GM12801 (cell line): Measurements from ENCODE around the gene GZMA.

Experiments
- TF ChIP-seq, protein P1 (sequence below): IDR thresholded peaks from one replicate; pipeline ENCODE4 v1.5.1; 2011; ENCODE audit warnings: control low read depth; ENCODE audit not compliant: insufficient read length; ENCODE audit errors: extremely low read depth

Gene GZMA

DNA sequence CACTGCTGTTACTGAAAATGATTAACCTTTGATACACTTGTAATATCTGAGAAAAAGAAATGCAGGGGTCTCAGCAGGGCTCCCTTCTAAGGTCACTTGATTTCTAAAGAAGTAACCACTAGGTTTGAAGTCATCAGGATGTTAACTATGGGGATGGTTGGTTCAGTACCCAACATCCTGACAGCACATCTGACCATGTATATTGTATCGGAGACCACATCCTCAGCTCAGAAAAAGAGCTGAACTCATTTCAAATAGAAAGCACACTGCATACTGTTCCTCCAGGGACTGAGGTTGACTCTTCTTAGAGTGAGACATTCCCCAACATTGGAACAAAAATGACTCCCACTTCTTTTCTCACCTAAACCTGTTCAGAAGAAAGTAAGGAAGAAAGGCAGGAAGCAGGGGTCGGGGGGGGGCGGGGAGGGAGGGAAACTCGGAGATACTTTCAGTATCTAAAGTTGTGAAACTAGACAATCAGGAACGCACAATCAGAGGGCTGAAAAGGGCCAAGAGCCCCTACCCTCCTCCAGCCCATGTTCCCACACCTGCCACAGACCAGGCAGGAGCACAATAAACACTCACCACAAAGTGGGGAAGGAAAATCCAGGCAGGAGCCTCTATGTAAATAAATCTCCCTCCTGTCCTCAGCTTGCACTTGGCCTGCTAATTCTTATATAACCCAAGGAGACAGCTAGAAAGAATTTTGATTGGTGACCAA lies 730 bp upstream of the GZMA start:
- TF ChIP-seq, protein P1, sequence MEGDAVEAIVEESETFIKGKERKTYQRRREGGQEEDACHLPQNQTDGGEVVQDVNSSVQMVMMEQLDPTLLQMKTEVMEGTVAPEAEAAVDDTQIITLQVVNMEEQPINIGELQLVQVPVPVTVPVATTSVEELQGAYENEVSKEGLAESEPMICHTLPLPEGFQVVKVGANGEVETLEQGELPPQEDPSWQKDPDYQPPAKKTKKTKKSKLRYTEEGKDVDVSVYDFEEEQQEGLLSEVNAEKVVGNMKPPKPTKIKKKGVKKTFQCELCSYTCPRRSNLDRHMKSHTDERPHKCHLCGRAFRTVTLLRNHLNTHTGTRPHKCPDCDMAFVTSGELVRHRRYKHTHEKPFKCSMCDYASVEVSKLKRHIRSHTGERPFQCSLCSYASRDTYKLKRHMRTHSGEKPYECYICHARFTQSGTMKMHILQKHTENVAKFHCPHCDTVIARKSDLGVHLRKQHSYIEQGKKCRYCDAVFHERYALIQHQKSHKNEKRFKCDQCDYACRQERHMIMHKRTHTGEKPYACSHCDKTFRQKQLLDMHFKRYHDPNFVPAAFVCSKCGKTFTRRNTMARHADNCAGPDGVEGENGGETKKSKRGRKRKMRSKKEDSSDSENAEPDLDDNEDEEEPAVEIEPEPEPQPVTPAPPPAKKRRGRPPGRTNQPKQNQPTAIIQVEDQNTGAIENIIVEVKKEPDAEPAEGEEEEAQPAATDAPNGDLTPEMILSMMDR = no peak

DNA sequence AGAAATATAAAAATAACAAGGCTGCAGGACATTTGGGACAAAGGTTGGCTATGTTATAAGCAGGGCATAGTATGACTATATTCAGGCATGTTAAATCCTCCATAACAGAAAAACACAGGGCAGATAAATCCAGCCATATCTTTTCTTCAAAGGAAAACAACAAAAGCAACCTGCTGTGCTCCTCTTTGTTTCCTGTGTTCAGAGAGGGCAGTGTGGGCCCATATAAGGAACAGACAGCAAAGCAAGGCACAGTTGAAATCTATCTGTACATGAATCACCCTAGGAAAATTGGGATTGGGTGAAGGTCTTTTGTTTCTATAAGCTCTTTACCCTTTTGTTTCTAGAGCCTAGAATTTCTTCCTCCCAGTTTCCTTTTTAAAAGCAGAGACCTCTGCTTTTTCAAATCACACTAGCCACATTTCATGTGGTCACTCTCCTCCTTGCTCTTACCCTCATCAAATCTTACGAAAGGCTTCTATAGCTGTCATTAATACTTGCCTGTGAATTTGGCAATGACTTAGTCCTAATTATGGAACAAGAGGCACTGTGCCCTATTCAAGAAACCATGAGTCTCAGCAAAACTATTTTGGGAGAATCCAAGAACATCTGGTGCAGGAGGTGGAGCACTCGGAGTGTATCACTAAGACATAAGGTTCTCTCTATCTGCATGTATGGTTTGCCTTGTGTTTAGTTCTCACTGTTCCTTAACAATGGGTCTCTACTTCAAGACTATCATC lies 1.8 kb downstream of the GZMA start:
- TF ChIP-seq, protein P1 = no peak

- TF ChIP-seq, protein P1 = no peak
Measured at GRCh38 chr5:55104946-55105701, 2.7 kb downstream of the GZMA start.

- TF ChIP-seq, protein P1 = no peak
Measured at GRCh38 chr5:55108661-55109060, 6.2 kb downstream of the GZMA start.

GRCh38 chr5:55110217-55110616 lies 7.8 kb downstream of the GZMA start:
- TF ChIP-seq, protein P1 = no peak

DNA sequence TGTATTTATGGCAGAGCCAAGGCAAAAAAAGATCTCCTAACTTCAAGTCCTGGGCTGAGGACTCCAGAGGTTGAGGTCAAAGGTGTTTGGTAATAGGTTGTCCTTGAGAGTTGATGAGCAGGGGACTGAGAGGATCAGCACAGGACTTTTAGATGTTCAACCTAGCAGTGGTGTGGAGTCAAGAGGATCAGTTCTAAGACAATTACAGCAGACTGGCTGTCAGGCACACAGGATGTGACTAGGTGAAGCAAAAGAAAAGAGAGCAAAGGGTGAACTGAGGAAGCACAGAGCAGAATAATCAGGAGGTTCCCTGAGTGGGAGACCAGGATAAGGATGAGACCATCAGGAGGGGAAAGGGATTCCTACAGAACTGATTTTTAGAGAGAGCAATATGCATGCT lies 10.9 kb downstream of the GZMA start:
- TF ChIP-seq, protein P1 = no peak

- TF ChIP-seq, protein P1 = no peak
Measured at GRCh38 chr5:55114061-55114460, 11.6 kb downstream of the GZMA start.
